ENCODE results near the gene ZNF423.

- TF ChIP-seq CTCF (IDR thresholded peaks at IDR 0.05; ENCODE audit: low read length) (no peak), EZH2phosphoT487 (IDR thresholded peaks at IDR 0.05; ENCODE audit: low read length) (no peak)
These were observed 23.7 kb downstream of the ZNF423 start for GRCh38 chr16:49832177-49832576.

All from MM.1S (cell line).